NCI-H82 treated with DMSO at 0.1 percent for 48 hours (cell line): ENCODE measurements around the gene ZNF598.
"Not testable (repeated sequence)": the region's sequence is repeated elsewhere in the genome, so short reads cannot be mapped to it uniquely, and the experiment has no call there.

ENCODE experiments used
- DNase-seq: peaks from one replicate; lab custom pipeline; 2025; ENCODE audit not compliant: unreplicated experiment; lab: John Stamatoyannopoulos, UW

ZNF598 gene

GRCh38 chr16:1977875-1978268 lies 31.7 kb downstream of the ZNF598 start:
- no peak for DNase-seq

- no peak for DNase-seq
Observed at GRCh38 chr16:1976951-1977874, 32.4 kb downstream of the ZNF598 start.

GRCh38 chr16:1976216-1976520 lies 33.5 kb downstream of the ZNF598 start:
- no peak for DNase-seq

GRCh38 chr16:1975432-1976215 lies 34.0 kb downstream of the ZNF598 start:
- no peak for DNase-seq

- no peak for DNase-seq
Observed at GRCh38 chr16:1974157-1975070, 35.2 kb downstream of the ZNF598 start.

GRCh38 chr16:1973461-1974156 lies 36.0 kb downstream of the ZNF598 start:
- DNase-seq = no peak

- DNase-seq = no peak
Observed at GRCh38 chr16:1972490-1972877, 37.1 kb downstream of the ZNF598 start.

- DNase-seq = peak; percentile 77
Observed at GRCh38 chr16:1971796-1972489, 37.7 kb downstream of the ZNF598 start, which contains the start of gene TBL3. TBL3 (plus strand) TSS chr16:1972053; CDS start chr16:1972165, 112 bp downstream.

- no peak for DNase-seq
Observed at GRCh38 chr16:1968146-1968953, 41.3 kb downstream of the ZNF598 start.

- DNase-seq = no peak
Observed at GRCh38 chr16:1966460-1966859, 43.2 kb downstream of the ZNF598 start, which contains the start of gene RNF151. RNF151 (plus strand) TSS chr16:1966856; CDS start chr16:1966882, 26 bp downstream.

GRCh38 chr16:1965396-1966001 lies 44.1 kb downstream of the ZNF598 start:
- no peak for DNase-seq

GRCh38 chr16:1964506-1965395 lies 44.9 kb downstream of the ZNF598 start, which contains the start of gene RPS2:
RPS2 (minus strand) TSS chr16:1964826; CDS start chr16:1964625, 201 bp downstream.
- peak; percentile 96 for DNase-seq

GRCh38 chr16:1963806-1964505 lies 45.7 kb downstream of the ZNF598 start:
- DNase-seq = no peak

- DNase-seq = not testable (repeated sequence)
Observed at GRCh38 chr16:1962161-1963153, 47.2 kb downstream of the ZNF598 start.

- DNase-seq = no peak
Observed at GRCh38 chr16:1961651-1962067, 48.0 kb downstream of the ZNF598 start.
